ENCODE data around the gene CHST12. TPM values are rescaled to one million over a fixed set of nuclear protein-coding genes. Genes with fewer than 3 reads are reported as not detected.

CHST12 gene
- total RNA-seq, 1 experiment from 2014 or later: 19.3 TPM

GRCh38 chr7:2436341-2437104, 33.1 kb downstream of the CHST12 start:
- H3K23ac ChIP-seq (ENCODE audit: insufficient read length, low read depth, low read length): no peak overlapping the region
- no peak overlapping the region for H3K4me3 Mint-ChIP-seq
- H4K5ac ChIP-seq (ENCODE audit: insufficient read length, low read depth, low read length): no peak overlapping the region
- no peaks in the 10 kb centered on the region for H4K20me1 ChIP-seq (ENCODE audit: control insufficient read depth, insufficient read depth, insufficient read length)
- H3K4me1 Mint-ChIP-seq: peaks cover 0 to 13% of the 10 kb centered on the region in 2 experiments; a peak in 2 of 4 replicates
- no peak overlapping the region for H2BK5ac ChIP-seq (ENCODE audit: insufficient read length, low read length)
- H3K79me1 ChIP-seq (ENCODE audit: insufficient read depth, low read depth, low read length, poor library complexity, severe bottlenecking): no peaks in the 10 kb centered on the region
- no peak overlapping the region for H2AK5ac ChIP-seq (ENCODE audit: insufficient read length, low read length)
- H4K91ac ChIP-seq (ENCODE audit: insufficient read length, low read depth, low read length): no peak overlapping the region
- no peak overlapping the region for H3T11ph ChIP-seq (ENCODE audit: low read length)
- no peaks in the 10 kb centered on the region for H3K23me2 ChIP-seq (ENCODE audit: insufficient read length, low read depth, low read length, poor library complexity, severe bottlenecking)
- no peak overlapping the region for H3K18ac ChIP-seq (ENCODE audit: insufficient read length, low read depth, low read length)
- H3K27me3 ChIP-seq (ENCODE audit: insufficient read depth, low read length): no peaks in the 10 kb centered on the region
- H3K27me3 Mint-ChIP-seq (ENCODE audit: low read depth): no peaks in the 10 kb centered on the region
- no CpG with 5 or more reads among the region's 25 CpGs for WGBS (ENCODE audit: extremely low coverage, insufficient read length, low lambda C conversion rate)
- H3K9me3 ChIP-seq (ENCODE audit: control insufficient read depth, low read depth, low read length): no peaks in the 10 kb centered on the region
- H3K36me3 Mint-ChIP-seq (ENCODE audit: insufficient read depth in 1 of 3, low read depth in 3 of 3): peaks cover 6 to 39% (median 17%) of the 10 kb centered on the region in 3 experiments
- no peak for DNase-seq
- no peak overlapping the region for H3K4me2 ChIP-seq (ENCODE audit: insufficient read depth, insufficient read length, low read length)
- H2BK20ac ChIP-seq (ENCODE audit: low read depth, low read length, poor library complexity, severe bottlenecking): no peak overlapping the region
- H3K9ac ChIP-seq (ENCODE audit: extremely low read depth, insufficient read length, low read length): no peak overlapping the region
- no peak overlapping the region for H3K27ac ChIP-seq (ENCODE audit: insufficient read length, low read depth, low read length)
- no peak for TF ChIP-seq CTCF (conservative IDR thresholded peaks at IDR 0.05)
- peak overlapping the region in 1 of 3 experiments; percentile 24; a peak in 2 of 7 replicates for H3K27ac Mint-ChIP-seq
- H3K79me2 ChIP-seq (ENCODE audit: insufficient read depth, low read length): no peaks in the 10 kb centered on the region
- no peak overlapping the region for H2BK12ac ChIP-seq (ENCODE audit: insufficient read length, low read depth, low read length)
- no peaks in the 10 kb centered on the region for H3K4me1 ChIP-seq (ENCODE audit: insufficient read depth, low read length)
- no peaks in the 10 kb centered on the region for H3K9me3 Mint-ChIP-seq
- H2BK15ac ChIP-seq (ENCODE audit: low read depth, low read length): no peak overlapping the region
- H3K4ac ChIP-seq (ENCODE audit: low read depth, low read length): no peak overlapping the region
- H3K14ac ChIP-seq (ENCODE audit: insufficient read depth, low read length): no peak overlapping the region
- H4K8ac ChIP-seq (replicated peaks; ENCODE audit: insufficient read length, low read depth, low read length): no peak overlapping the region
- H2BK120ac ChIP-seq (ENCODE audit: low read depth, low read length, poor library complexity, severe bottlenecking): no peak overlapping the region
- H3K56ac ChIP-seq (ENCODE audit: insufficient read length, low read depth, low read length): no peak overlapping the region
- H2AFZ ChIP-seq (ENCODE audit: low read length): no peak overlapping the region

Data from H9 (cell line).